Measurements from ENCODE around the gene ZC2HC1C. TPM values are rescaled to one million over a fixed set of nuclear protein-coding genes. Genes with fewer than 3 reads are reported as not detected.

ZC2HC1C gene
- total RNA-seq, 2 donors from 2014 or later: 2.3 to 2.7 TPM

- Mint-ChIP-seq H3K27me3 (ENCODE audit: insufficient read depth) (no peaks in the 10 kb centered on the region), H3K9me3 (no peaks in the 10 kb centered on the region), H3K36me3 (ENCODE audit: low read depth) (no peaks in the 10 kb centered on the region), H3K4me3 (no peak overlapping the region), H3K27ac (no peak overlapping the region), H3K4me1 (peaks cover 4% of the 10 kb centered on the region)
- no peaks in the 10 kb centered on the region for H3K36me3 ChIP-seq (ENCODE audit: control insufficient read depth, insufficient read depth, low read length)
- no peaks in the 10 kb centered on the region for H3K4me1 ChIP-seq (ENCODE audit: control insufficient read depth, insufficient read depth, low read length)
- no peaks in the 10 kb centered on the region for H3K9me3 ChIP-seq (ENCODE audit: control insufficient read depth, low read length)
- no peaks in the 10 kb centered on the region for H3K27me3 ChIP-seq (ENCODE audit: control insufficient read depth, insufficient read depth, low read length, poor library complexity, severe bottlenecking)
- peak overlapping the region; percentile 90 for H3K4me3 ChIP-seq (ENCODE audit: low read length)
- no peak overlapping the region for H3K27ac ChIP-seq (ENCODE audit: low read depth, low read length)
- DNase-seq: no peak
- peak overlapping the region; percentile 68 for H3K9ac ChIP-seq (ENCODE audit: extremely low read depth, low read length, poor library complexity, severe bottlenecking)
- TF ChIP-seq CTCF (conservative IDR thresholded peaks at IDR 0.05): no peak
- WGBS, 2 experiments (ENCODE audit: insufficient coverage in 1 of 2, insufficient read length in 1 of 2): 11 to 13% methylated on average over 12 to 15 of the region's 15 CpGs
These were observed 934 bp upstream of the ZC2HC1C start for GRCh38 chr14:75068294-75069120.

GRCh38 chr14:75069811-75070145, 337 bp downstream of the ZC2HC1C start:
- Histone ChIP-seq H3K4me3 (ENCODE audit: low read length) (peak overlapping the region; percentile 90), H3K36me3 (ENCODE audit: control insufficient read depth, insufficient read depth, low read length) (no peaks in the 10 kb centered on the region), H3K27me3 (ENCODE audit: control insufficient read depth, insufficient read depth, low read length, poor library complexity, severe bottlenecking) (no peaks in the 10 kb centered on the region), H3K4me1 (ENCODE audit: control insufficient read depth, insufficient read depth, low read length) (no peaks in the 10 kb centered on the region), H3K9me3 (ENCODE audit: control insufficient read depth, low read length) (no peaks in the 10 kb centered on the region), H3K27ac (ENCODE audit: low read depth, low read length) (no peak overlapping the region), H3K9ac (ENCODE audit: extremely low read depth, low read length, poor library complexity, severe bottlenecking) (peak overlapping the region; percentile 68)
- H3K9me3 Mint-ChIP-seq: no peaks in the 10 kb centered on the region
- TF ChIP-seq CTCF (conservative IDR thresholded peaks at IDR 0.05): no peak
- no peaks in the 10 kb centered on the region for H3K27me3 Mint-ChIP-seq (ENCODE audit: insufficient read depth)
- H3K4me1 Mint-ChIP-seq: peaks cover 4% of the 10 kb centered on the region
- H3K27ac Mint-ChIP-seq: peak overlapping the region; percentile 96
- WGBS, 2 experiments (ENCODE audit: insufficient coverage in 1 of 2, insufficient read length in 1 of 2): 33 to 76% methylated on average over 12 of the region's 12 CpGs
- no peaks in the 10 kb centered on the region for H3K36me3 Mint-ChIP-seq (ENCODE audit: low read depth)
- no peak for DNase-seq
- H3K4me3 Mint-ChIP-seq: no peak overlapping the region

- TF ChIP-seq CTCF (conservative IDR thresholded peaks at IDR 0.05): no peak
- H3K9me3 Mint-ChIP-seq: no peaks in the 10 kb centered on the region
- H3K27ac ChIP-seq (ENCODE audit: low read depth, low read length): no peak overlapping the region
- WGBS, 2 experiments (ENCODE audit: insufficient coverage in 1 of 2, insufficient read length in 1 of 2): 94 to 96% methylated on average over 9 of the region's 9 CpGs
- no peaks in the 10 kb centered on the region for H3K36me3 Mint-ChIP-seq (ENCODE audit: low read depth)
- no peaks in the 10 kb centered on the region for H3K4me1 ChIP-seq (ENCODE audit: control insufficient read depth, insufficient read depth, low read length)
- H3K27ac Mint-ChIP-seq: no peak overlapping the region
- no peak overlapping the region for H3K4me3 Mint-ChIP-seq
- H3K27me3 ChIP-seq (ENCODE audit: control insufficient read depth, insufficient read depth, low read length, poor library complexity, severe bottlenecking): no peaks in the 10 kb centered on the region
- no peaks in the 10 kb centered on the region for H3K27me3 Mint-ChIP-seq (ENCODE audit: insufficient read depth)
- H3K9ac ChIP-seq (ENCODE audit: extremely low read depth, low read length, poor library complexity, severe bottlenecking): peak overlapping the region; percentile 68
- DNase-seq: no peak
- H3K4me3 ChIP-seq (ENCODE audit: low read length): peak overlapping the region; percentile 90
- no peaks in the 10 kb centered on the region for H3K36me3 ChIP-seq (ENCODE audit: control insufficient read depth, insufficient read depth, low read length)
- H3K9me3 ChIP-seq (ENCODE audit: control insufficient read depth, low read length): no peaks in the 10 kb centered on the region
- peaks cover 4% of the 10 kb centered on the region for H3K4me1 Mint-ChIP-seq
These were observed 942 bp downstream of the ZC2HC1C start for GRCh38 chr14:75070383-75070782.

Measured in endodermal cell (in vitro differentiated cells).